ENCODE measurements around the gene METTL25B. TPM values are rescaled to one million over a fixed set of nuclear protein-coding genes. Genes with fewer than 3 reads are reported as not detected.

The METTL25B gene
- total and polyA plus RNA-seq, 2 of the 13 experiments (the other 11 are each of a cell fraction or from before 2014, with no cell fraction given), result 11.9 to 24.0 TPM

GRCh38 chr1:156680056-156680455 lies 48.2 kb upstream of the METTL25B start:
- H3K27ac ChIP-seq (ENCODE audit: extremely low read length, insufficient read depth, low read length), result no peak overlapping the region
- peaks cover 2% of the 10 kb centered on the region for H3K79me2 ChIP-seq (ENCODE audit: insufficient read depth, low read length)
- H3K9me3 ChIP-seq (ENCODE audit: low read length), result no peaks in the 10 kb centered on the region
- H4K20me1 ChIP-seq (ENCODE audit: insufficient read depth, low read length), result no peaks in the 10 kb centered on the region
- BruUV-seq (replicated peaks), result no TSS peak
- ChIA-PET CTCF (ENCODE audit: low intra/inter-chr PET ratio, low total read pairs) (interaction anchor here (5.1 kb wide), 1 partner anchor 22 kb away, joined by 166 read pairs; no protein-coding TSS in a partner anchor), POLR2A (no interaction called here)
- no peak overlapping the region for H3K4me3 ChIP-seq (replicated peaks in 1 of 3; ENCODE audit: insufficient read depth in 1 of 3, low read depth in 2 of 3, low read length in 3 of 3)
- no peak overlapping the region for H2AFZ ChIP-seq (ENCODE audit: low read length)
- DNase-seq (ENCODE audit: low spot score) (no peak), ATAC-seq (no peak), FAIRE-seq (no peak)
- no peak overlapping the region for H3K9ac ChIP-seq (ENCODE audit: insufficient read depth, low read depth, low read length)
- 0% methylated on average over 1 of the region's 2 CpGs for WGBS (ENCODE audit: low lambda C conversion rate)
- peaks cover 6 to 49% of the 10 kb centered on the region in 2 experiments for H3K27me3 ChIP-seq (ENCODE audit: control insufficient read depth in 1 of 2, insufficient read depth in 2 of 2, low read length in 2 of 2)
- H3K4me2 ChIP-seq (ENCODE audit: low read depth, low read length), result no peak overlapping the region
- in situ Hi-C loops (cut with HindIII; ENCODE audit: extremely low pct_ligation_motif_present, low pct_unique_long_range_greater_than_20kb), result no loop called here
- no peaks in the 10 kb centered on the region for H3K36me3 ChIP-seq (replicated peaks in 1 of 2; ENCODE audit: control insufficient read depth in 1 of 2, insufficient read depth in 2 of 2, low read length in 2 of 2)
- intact Hi-C loops (cut with micrococcal nuclease; ENCODE audit: unreplicated experiment), result no loop called here
- H3K4me1 ChIP-seq (ENCODE audit: insufficient read depth, low read length), result peaks cover 42% of the 10 kb centered on the region
- no peak for TF ChIP-seq NFIB (CRISPR knock-in tag; IDR thresholded peaks at IDR 0.05; ENCODE audit: borderline replicate concordance)
- peak in 1 of 2 experiments; percentile 45; a peak in 1 of 4 replicates for TF ChIP-seq REST (IDR thresholded peaks at IDR 0.05; ENCODE audit: borderline replicate concordance in 1 of 2, low read depth in 1 of 2, low read length in 2 of 2)
- TF ChIP-seq DPF2 (CRISPR knock-in tag; IDR thresholded peaks at IDR 0.05; ENCODE audit: borderline replicate concordance, low read depth), result no peak
- TF ChIP-seq KDM3A (CRISPR knock-in tag; IDR thresholded peaks at IDR 0.05; ENCODE audit: low read depth), result no peak
- no peak for TF ChIP-seq EEA1 (CRISPR knock-in tag; IDR thresholded peaks at IDR 0.05; ENCODE audit: borderline replicate concordance)
- TF ChIP-seq ISL2 (CRISPR knock-in tag; IDR thresholded peaks at IDR 0.05), result no peak

Data from HepG2 (cell line).